Measurements from ENCODE around the gene TCHHL1.

The TCHHL1 gene

GRCh38 chr1:152038871-152039270 is 50.0 kb downstream of the TCHHL1 start:
- DNase-seq (ENCODE audit: low read depth in 2 of 2): no peak

- peak; percentile 31 to 70 for DNase-seq (ENCODE audit: low read depth in 2 of 2)
Measured at GRCh38 chr1:152036267-152037216, 52.3 kb downstream of the TCHHL1 start, which contains the start of gene S100A11. Gene S100A11, minus strand, starts transcription at chr1:152037004. Its CDS starts 89 bp downstream, at chr1:152036915.

- DNase-seq (ENCODE audit: low read depth in 2 of 2): no peak
Measured at GRCh38 chr1:152035539-152036266, 53.2 kb downstream of the TCHHL1 start.

- peak; percentile 28 to 41 for DNase-seq (ENCODE audit: low read depth in 2 of 2)
Measured at GRCh38 chr1:152034654-152035538, 54.0 kb downstream of the TCHHL1 start.

- no peak for DNase-seq (ENCODE audit: low read depth in 2 of 2)
Measured at GRCh38 chr1:152034324-152034653, 54.6 kb downstream of the TCHHL1 start.
